ES-I3 (cell line): ENCODE measurements around the gene PSAPL1.

ENCODE experiments used
- H3K36me3 ChIP-seq: 2 replicates; pipeline ENCODE4 v1.6.1; 2013; ENCODE audit warnings: mild to moderate bottlenecking, low read length, control low read depth, moderate library complexity; ENCODE audit not compliant: insufficient read depth
- H3K4me1 ChIP-seq: 2 replicates; pipeline ENCODE4 v1.6.1; 2013; ENCODE audit warnings: mild to moderate bottlenecking, control low read depth, low read length; ENCODE audit not compliant: insufficient read depth
- H3K9ac ChIP-seq: 2 replicates; pipeline ENCODE4 v1.6.1; 2013; ENCODE audit warnings: low read depth, mild to moderate bottlenecking, low read length, moderate library complexity
- H3K9me3 ChIP-seq: 2 replicates; pipeline ENCODE4 v1.6.1; 2013; ENCODE audit warnings: mild to moderate bottlenecking, low read length, moderate library complexity; ENCODE audit not compliant: control insufficient read depth, insufficient read depth

The PSAPL1 gene

GRCh38 chr4:7384003-7384928 lies 50.5 kb downstream of the PSAPL1 start:
- no peaks in the 10 kb centered on the region for H3K36me3 ChIP-seq
- no peaks in the 10 kb centered on the region for H3K4me1 ChIP-seq
- no peaks in the 10 kb centered on the region for H3K9me3 ChIP-seq
- no peak overlapping the region for H3K9ac ChIP-seq

- H3K9me3 ChIP-seq: no peaks in the 10 kb centered on the region
- no peaks in the 10 kb centered on the region for H3K4me1 ChIP-seq
- no peak overlapping the region for H3K9ac ChIP-seq
- no peaks in the 10 kb centered on the region for H3K36me3 ChIP-seq
These were observed 51.5 kb downstream of the PSAPL1 start for GRCh38 chr4:7383266-7383665.

- Histone ChIP-seq H3K9ac (no peak overlapping the region), H3K4me1 (no peaks in the 10 kb centered on the region), H3K36me3 (no peaks in the 10 kb centered on the region), H3K9me3 (no peaks in the 10 kb centered on the region)
These were observed 52.1 kb downstream of the PSAPL1 start for GRCh38 chr4:7382634-7383014.

- no peaks in the 10 kb centered on the region for H3K36me3 ChIP-seq
- H3K4me1 ChIP-seq: no peaks in the 10 kb centered on the region
- H3K9ac ChIP-seq: no peak overlapping the region
- H3K9me3 ChIP-seq: no peaks in the 10 kb centered on the region
These were observed 52.7 kb downstream of the PSAPL1 start for GRCh38 chr4:7381890-7382633.

GRCh38 chr4:7381221-7381889 lies 53.4 kb downstream of the PSAPL1 start:
- H3K4me1 ChIP-seq: no peaks in the 10 kb centered on the region
- H3K9ac ChIP-seq: no peak overlapping the region
- no peaks in the 10 kb centered on the region for H3K9me3 ChIP-seq
- H3K36me3 ChIP-seq: no peaks in the 10 kb centered on the region
